ENCODE measurements around the gene DLGAP1. TPM values are rescaled to one million over a fixed set of nuclear protein-coding genes. Genes with fewer than 3 reads are reported as not detected.
A peak's percentile ranks its signal among the peaks of the same experiment; 100 is the strongest.

The DLGAP1 gene
- total and polyA plus RNA-seq, 7 donors: 0.13 to 2.6 (median 1.3) TPM; not detected in 1

- no peaks in the 10 kb centered on the region for H3K27me3 ChIP-seq
- no peaks in the 10 kb centered on the region for H3K9me3 ChIP-seq
- no peak overlapping the region for H3K27ac ChIP-seq
- intact Hi-C loops (cut with DNase I): no loop called here
- H3K4me3 ChIP-seq: no peak overlapping the region
- DNase-seq: no peak
- H3K4me1 ChIP-seq: no peaks in the 10 kb centered on the region
- H3K36me3 ChIP-seq: no peaks in the 10 kb centered on the region
- TF ChIP-seq, protein P1, sequence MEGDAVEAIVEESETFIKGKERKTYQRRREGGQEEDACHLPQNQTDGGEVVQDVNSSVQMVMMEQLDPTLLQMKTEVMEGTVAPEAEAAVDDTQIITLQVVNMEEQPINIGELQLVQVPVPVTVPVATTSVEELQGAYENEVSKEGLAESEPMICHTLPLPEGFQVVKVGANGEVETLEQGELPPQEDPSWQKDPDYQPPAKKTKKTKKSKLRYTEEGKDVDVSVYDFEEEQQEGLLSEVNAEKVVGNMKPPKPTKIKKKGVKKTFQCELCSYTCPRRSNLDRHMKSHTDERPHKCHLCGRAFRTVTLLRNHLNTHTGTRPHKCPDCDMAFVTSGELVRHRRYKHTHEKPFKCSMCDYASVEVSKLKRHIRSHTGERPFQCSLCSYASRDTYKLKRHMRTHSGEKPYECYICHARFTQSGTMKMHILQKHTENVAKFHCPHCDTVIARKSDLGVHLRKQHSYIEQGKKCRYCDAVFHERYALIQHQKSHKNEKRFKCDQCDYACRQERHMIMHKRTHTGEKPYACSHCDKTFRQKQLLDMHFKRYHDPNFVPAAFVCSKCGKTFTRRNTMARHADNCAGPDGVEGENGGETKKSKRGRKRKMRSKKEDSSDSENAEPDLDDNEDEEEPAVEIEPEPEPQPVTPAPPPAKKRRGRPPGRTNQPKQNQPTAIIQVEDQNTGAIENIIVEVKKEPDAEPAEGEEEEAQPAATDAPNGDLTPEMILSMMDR (IDR thresholded peaks at IDR 0.05): no peak
- TF ChIP-seq EP300 (IDR thresholded peaks at IDR 0.05) (no peak), POLR2A (IDR thresholded peaks at IDR 0.05) (no peak), POLR2AphosphoS5 (IDR thresholded peaks at IDR 0.05) (no peak)
- 84 to 87% methylated on average over 3 of the region's 3 CpGs for WGBS, 2 donors
Measured at GRCh38 chr18:3823073-3823472, 632.0 kb downstream of the DLGAP1 start.

- intact Hi-C loops (cut with DNase I): no loop called here
- no peaks in the 10 kb centered on the region for H3K4me1 ChIP-seq
- H3K36me3 ChIP-seq: no peaks in the 10 kb centered on the region
- no peak overlapping the region for H3K4me3 ChIP-seq
- no peak for TF ChIP-seq POLR2A (IDR thresholded peaks at IDR 0.05)
- TF ChIP-seq, protein P1 (IDR thresholded peaks at IDR 0.05): no peak
- no peak for TF ChIP-seq EP300 (IDR thresholded peaks at IDR 0.05)
- no peak for TF ChIP-seq POLR2AphosphoS5 (IDR thresholded peaks at IDR 0.05)
- no peaks in the 10 kb centered on the region for H3K27me3 ChIP-seq
- H3K9me3 ChIP-seq: no peaks in the 10 kb centered on the region
- WGBS, 2 donors: 25 to 56% methylated on average over 4 of the region's 4 CpGs
- no peak overlapping the region for H3K27ac ChIP-seq
- no peak for DNase-seq
Measured at GRCh38 chr18:3821524-3821923, 633.6 kb downstream of the DLGAP1 start.

DNA sequence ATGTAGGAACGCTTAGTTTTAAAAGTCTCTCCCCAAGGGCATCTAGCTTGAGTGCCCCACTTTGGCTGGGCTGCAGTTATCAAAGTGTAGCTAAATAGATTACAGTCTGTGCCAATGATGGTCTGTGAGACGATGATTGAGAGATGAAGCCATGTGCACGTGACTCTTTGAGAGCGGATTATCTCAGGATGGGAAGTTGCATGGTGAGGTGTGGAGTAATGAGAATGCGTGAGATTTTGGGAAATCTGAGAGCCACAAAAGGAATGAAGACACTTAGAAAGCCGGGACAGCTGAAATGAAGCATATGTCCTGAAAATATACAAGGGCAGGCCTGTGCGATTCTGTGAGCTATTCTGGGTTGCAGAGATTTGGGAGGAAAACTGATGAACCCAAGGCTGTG lies 635.1 kb downstream of the DLGAP1 start:
- WGBS, 2 donors: 85 to 91% methylated on average over 7 of the region's 7 CpGs
- no peak overlapping the region for H3K4me3 ChIP-seq
- TF ChIP-seq POLR2AphosphoS5 (IDR thresholded peaks at IDR 0.05) (no peak), POLR2A (IDR thresholded peaks at IDR 0.05) (no peak), EP300 (IDR thresholded peaks at IDR 0.05) (no peak)
- TF ChIP-seq, protein P1 (IDR thresholded peaks at IDR 0.05): no peak

DNA sequence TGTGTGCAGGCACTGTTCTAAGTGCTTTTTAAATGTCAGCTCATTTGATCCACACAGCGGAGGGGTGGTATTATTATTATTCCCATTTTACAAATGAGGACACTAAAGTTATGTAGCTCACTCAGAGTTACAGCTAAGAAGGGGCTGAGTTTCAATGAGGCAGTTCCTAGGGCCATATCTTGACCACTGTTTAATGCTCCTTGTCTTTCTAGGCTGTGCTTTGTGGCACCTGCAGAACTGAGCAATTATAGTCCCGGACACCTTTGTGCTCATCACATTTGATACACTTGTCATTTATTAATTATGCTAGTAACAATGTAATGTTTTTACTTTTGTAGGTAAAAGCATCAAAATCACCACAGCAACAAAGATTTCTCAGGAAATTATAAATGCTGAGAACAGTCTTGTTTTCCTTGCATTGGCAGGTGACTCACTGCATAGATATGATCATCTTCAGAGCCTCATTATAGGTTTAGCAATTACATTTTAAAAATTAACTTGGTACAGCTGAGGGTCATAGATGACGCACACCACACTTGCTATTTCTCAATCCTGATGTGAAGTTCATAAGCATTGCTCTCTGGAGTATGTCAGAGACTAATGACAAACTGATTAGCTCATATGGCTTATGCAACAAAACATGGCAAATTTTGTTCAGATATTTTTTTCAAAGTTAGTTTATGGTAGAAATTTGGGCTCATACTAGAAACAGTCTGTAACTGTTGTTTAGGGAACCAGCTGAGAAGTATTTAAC lies 638.3 kb downstream of the DLGAP1 start:
- Histone ChIP-seq H3K4me1 (no peaks in the 10 kb centered on the region), H3K27me3 (no peaks in the 10 kb centered on the region), H3K36me3 (no peaks in the 10 kb centered on the region), H3K27ac (no peak overlapping the region), H3K9me3 (no peaks in the 10 kb centered on the region), H3K4me3 (no peak overlapping the region)
- intact Hi-C loops (cut with DNase I): no loop called here
- 48 to 59% methylated on average over 3 of the region's 3 CpGs for WGBS, 2 donors
- TF ChIP-seq POLR2AphosphoS5 (IDR thresholded peaks at IDR 0.05) (peak in 1 of 4 donors; percentile 17), EP300 (IDR thresholded peaks at IDR 0.05) (no peak), POLR2A (IDR thresholded peaks at IDR 0.05) (no peak)
- TF ChIP-seq, protein P1 (IDR thresholded peaks at IDR 0.05): no peak
- DNase-seq: no peak

More for the DNA sequence above, 635.1 kb downstream of the DLGAP1 start:
- no peak overlapping the region for H3K27ac ChIP-seq
- intact Hi-C loops (cut with DNase I): no loop called here
- no peaks in the 10 kb centered on the region for H3K27me3 ChIP-seq
- H3K36me3 ChIP-seq: no peaks in the 10 kb centered on the region
- DNase-seq: no peak
- H3K4me1 ChIP-seq: no peaks in the 10 kb centered on the region
- no peaks in the 10 kb centered on the region for H3K9me3 ChIP-seq
